HepG2 (cell line): ENCODE data around the gene FAM43A. TPM values are rescaled to one million over a fixed set of nuclear protein-coding genes. Genes with fewer than 3 reads are reported as not detected.

Experiments
- ATAC-seq: fragments of 200-7000 bp; cut with Tn5 transposase; 3 replicates; pipeline ENCODE4 v1.9.1; 2020; ENCODE audit warnings: mild to moderate bottlenecking, moderate library complexity
- BruUV-seq: library from RNA; stranded (reverse); fragments of 400-500 nt; replicated peaks from 2 replicates; lab custom pipeline; 2021; lab: Mats Ljungman, UMichigan
- CTCF ChIA-PET: fragments of 300-600 bp; formaldehyde crosslinking; extraction: SDS; loops from one replicate; lab custom pipeline; 2021; ENCODE audit warnings: low total read pairs, inconsistent platforms, low intra/inter-chr PET ratio; lab: Yijun Ruan, JAX
- POLR2A ChIA-PET: fragments of 350-600 bp; sonication (Branson Sonifier 250); formaldehyde crosslinking; loops from one replicate; lab custom pipeline; 2020; ENCODE audit warnings: antibody characterized with exemption, inconsistent platforms; lab: Yijun Ruan, JAX
- DNase-seq: peaks from one replicate; pipeline ENCODE4 v3.0.0-alpha.2; 2015; ENCODE audit warnings: low spot score
- FAIRE-seq: peaks from 3 replicates; lab custom pipeline; 2011; peaks lifted over from hg19 to GRCh38; lab: Jason Lieb, UNC
- H2AFZ ChIP-seq: one replicate; pipeline ENCODE4 v1.6.1; 2011; ENCODE audit warnings: low read length, inconsistent platforms
- H3K27ac ChIP-seq: fragments of 300-600 bp; 3 replicates; pipeline ENCODE4 v1.8.0; 2011; ENCODE audit warnings: mixed run types, mild to moderate bottlenecking, mixed read lengths, low read length, inconsistent platforms; ENCODE audit not compliant: insufficient read depth; ENCODE audit errors: extremely low read length
- H3K27me3 ChIP-seq, 2 experiments: fragments of 200-600 bp in 1 of 2; 2 replicates in 1 of 2; 3 replicates in 1 of 2; pipeline versions ENCODE4 v1.6.0 to v1.8.0; 2011; ENCODE audit warnings: low read length in 2 of 2, mild to moderate bottlenecking in 2 of 2, moderate library complexity in 2 of 2, inconsistent platforms in 1 of 2; ENCODE audit not compliant: insufficient read depth in 2 of 2, control insufficient read depth in 1 of 2
- H3K36me3 ChIP-seq, 2 experiments: fragments of 200-600 bp in 1 of 2; replicated peaks in 1 of 2; 2 replicates in 1 of 2; 3 replicates in 1 of 2; pipeline versions ENCODE4 v1.5.1 to v1.8.0; 2011; ENCODE audit warnings: low read length in 2 of 2, inconsistent platforms in 1 of 2; ENCODE audit not compliant: insufficient read depth in 2 of 2, control insufficient read depth in 1 of 2
- H3K4me1 ChIP-seq: 2 replicates; pipeline ENCODE4 v1.5.1; 2012; ENCODE audit warnings: low read length, inconsistent platforms; ENCODE audit not compliant: insufficient read depth
- H3K4me2 ChIP-seq: 2 replicates; pipeline ENCODE4 v1.6.0; 2011; ENCODE audit warnings: low read depth, low read length, inconsistent platforms
- H3K4me3 ChIP-seq, 3 experiments: fragments of 200-600 bp in 1 of 3; sonication (generic), shearing (Covaris generic) in 1 of 3; replicated peaks in 1 of 3; 2 replicates each; pipeline ENCODE4 v1.5.1; 2011 to 2016; ENCODE audit warnings: low read length in 3 of 3, inconsistent platforms in 2 of 3, low read depth in 2 of 3, mild to moderate bottlenecking in 2 of 3, control low read depth in 1 of 3, mixed read lengths in 1 of 3; ENCODE audit not compliant: insufficient read depth in 1 of 3
- H3K79me2 ChIP-seq: one replicate; pipeline ENCODE4 v1.6.1; 2011; ENCODE audit warnings: low read length, inconsistent platforms; ENCODE audit not compliant: insufficient read depth
- H3K9ac ChIP-seq: 2 replicates; pipeline ENCODE4 v1.6.0; 2011; ENCODE audit warnings: mild to moderate bottlenecking, low read depth, low read length, inconsistent platforms; ENCODE audit not compliant: insufficient read depth
- H3K9me3 ChIP-seq: 2 replicates; pipeline ENCODE4 v1.5.1; 2012; ENCODE audit warnings: mild to moderate bottlenecking, low read length
- H4K20me1 ChIP-seq: 2 replicates; pipeline ENCODE4 v1.6.0; 2011; ENCODE audit warnings: inconsistent platforms, mild to moderate bottlenecking, low read length, moderate library complexity; ENCODE audit not compliant: insufficient read depth
- HNF1A ChIP-seq, 2 experiments: sonication (generic) in 1 of 2; formaldehyde crosslinking in 1 of 2; IDR thresholded peaks; 2 replicates each; pipeline versions ENCODE4 v1.4.0 to v1.6.1; 2016 to 2020; ENCODE audit warnings: borderline replicate concordance in 1 of 2, low read depth in 1 of 2, mild to moderate bottlenecking in 1 of 2, missing genetic modification reagents in 1 of 2
- MXD3 ChIP-seq: IDR thresholded peaks from 2 replicates; pipeline ENCODE4 v1.6.1; 2016; ENCODE audit warnings: mild to moderate bottlenecking, missing biosample characterization, missing genetic modification reagents
- RFX3 ChIP-seq: IDR thresholded peaks from 2 replicates; pipeline ENCODE4 v1.6.1; 2016; ENCODE audit warnings: missing biosample characterization, missing genetic modification reagents
- ZNF605 ChIP-seq: sonication (generic); formaldehyde crosslinking; IDR thresholded peaks from 2 replicates; pipeline ENCODE4 v1.8.0; 2022; ENCODE audit warnings: mild to moderate bottlenecking, missing genetic modification reagents
- WGBS: methylation state at CpG from one replicate; pipeline ENCODE4 v1.1.6; 2017; ENCODE audit warnings: low lambda C conversion rate; 5-methylcytosine and 5-hydroxymethylcytosine counted together
- in situ Hi-C: cut with HindIII; loops from 2 replicates; pipeline ENCODE4 v1.10.0; 2017; ENCODE audit warnings: low pct_unique_long_range_greater_than_20kb; ENCODE audit not compliant: extremely low pct_ligation_motif_present
- intact Hi-C: fragments of 100-400 bp; cut with micrococcal nuclease; formaldehyde crosslinking; loops from one replicate; pipeline ENCODE4 v1.10.0; 2022; ENCODE audit not compliant: unreplicated experiment
- polyA plus RNA-seq, 8 experiments: library from polyadenylated mRNA; depleted of rRNA in 3 of 8; stranded (reverse) in 7 of 8; unstranded in 1 of 8; fragments of >200 nt; fragmentation: Illumina TruSeq in 4 of 8; extraction: Trizol in 4 of 8; gene quantifications; 2 replicates each; pipeline versions ENCODE4 v1.2.1 to v1.2.3, GENCODE V29; 2011 to 2016; ENCODE audit warnings: low read depth in 4 of 8, missing spikeins in 1 of 8, mixed read lengths in 1 of 8; ENCODE audit not compliant: insufficient read depth in 1 of 8
- total RNA-seq, 5 experiments: library from RNA; depleted of rRNA; stranded (reverse); fragments of >200 nt; fragmentation: Illumina TruSeq; extraction: Trizol; gene quantifications; 2 replicates each; pipeline ENCODE4 v1.2.3, GENCODE V29; 2016; ENCODE audit warnings: low read depth in 1 of 5
- TF ChIP-seq, protein P1 (sequence below): sonication (generic); formaldehyde crosslinking; IDR thresholded peaks from 2 replicates; pipeline ENCODE4 v1.5.1; 2020; ENCODE audit warnings: mild to moderate bottlenecking, missing genetic modification reagents, moderate library complexity

Gene FAM43A
- total and polyA plus RNA-seq, 2 of the 13 experiments (the other 11 are each of a cell fraction or from before 2014, with no cell fraction given) = 0.91 to 1.8 TPM

DNA sequence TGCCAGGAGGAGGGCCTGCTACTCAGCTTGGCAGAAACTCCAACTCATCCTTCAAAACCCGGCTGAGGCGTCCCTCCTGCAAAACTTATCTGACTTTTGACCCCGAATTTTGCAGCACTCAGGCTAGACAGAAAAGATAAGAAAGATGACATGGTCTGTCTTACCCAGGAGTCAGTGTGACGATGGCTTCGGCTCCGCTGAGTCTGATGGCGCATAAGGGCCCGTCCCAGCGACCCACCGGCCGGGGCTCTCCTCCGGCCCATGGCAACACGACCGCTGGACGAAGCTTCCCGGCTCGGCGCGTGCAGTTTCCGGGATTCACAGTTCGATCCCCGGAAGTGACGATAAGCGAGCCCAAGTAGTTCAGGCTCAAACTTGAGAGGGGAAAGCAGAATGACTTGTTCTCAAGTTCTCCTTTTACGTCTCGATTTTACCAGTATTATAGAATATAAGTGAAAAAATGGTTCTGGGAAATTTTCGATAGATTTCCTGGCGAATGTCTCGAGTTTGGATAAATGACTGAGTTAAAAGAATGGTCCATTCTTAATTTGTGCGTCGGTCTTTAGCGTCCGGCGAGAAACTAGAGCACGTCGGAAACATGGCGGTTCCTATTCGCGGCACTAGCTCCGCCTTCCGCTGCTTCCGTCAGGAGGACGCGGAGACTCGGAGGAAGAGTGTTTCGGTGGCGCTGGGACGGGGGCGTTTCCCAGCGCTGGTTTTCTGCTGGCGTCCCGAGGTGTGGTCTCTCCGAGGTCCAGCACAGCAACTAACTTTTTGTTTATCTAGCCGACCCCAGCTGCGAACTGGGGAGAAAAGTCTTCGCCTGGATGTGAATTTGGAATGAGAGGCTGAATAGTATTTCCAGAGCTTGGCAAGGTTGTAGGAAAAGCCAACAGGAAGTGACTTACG, 13.5 kb upstream of the FAM43A start, which contains the start of gene LSG1 (continued):
- TF ChIP-seq HNF1A (IDR thresholded peaks at IDR 0.05; ENCODE audit: low read depth) = peak; percentile 35; the same call in 1 of the 2 replicates
- peak; percentile 54; the same call in 1 of the 2 replicates for TF ChIP-seq HNF1A (CRISPR knock-in tag; IDR thresholded peaks at IDR 0.05; ENCODE audit: borderline replicate concordance)
- TF ChIP-seq, protein P1, sequence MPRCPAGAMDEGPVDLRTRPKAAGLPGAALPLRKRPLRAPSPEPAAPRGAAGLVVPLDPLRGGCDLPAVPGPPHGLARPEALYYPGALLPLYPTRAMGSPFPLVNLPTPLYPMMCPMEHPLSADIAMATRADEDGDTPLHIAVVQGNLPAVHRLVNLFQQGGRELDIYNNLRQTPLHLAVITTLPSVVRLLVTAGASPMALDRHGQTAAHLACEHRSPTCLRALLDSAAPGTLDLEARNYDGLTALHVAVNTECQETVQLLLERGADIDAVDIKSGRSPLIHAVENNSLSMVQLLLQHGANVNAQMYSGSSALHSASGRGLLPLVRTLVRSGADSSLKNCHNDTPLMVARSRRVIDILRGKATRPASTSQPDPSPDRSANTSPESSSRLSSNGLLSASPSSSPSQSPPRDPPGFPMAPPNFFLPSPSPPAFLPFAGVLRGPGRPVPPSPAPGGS (CRISPR knock-in tag) = peak; percentile 27; the same call in 1 of the 2 replicates
- TF ChIP-seq, all 625 proteins: peak for 243

- CTCF ChIA-PET = interaction anchor here (1.0 to 2.1 kb wide), 2 partner anchors 10 to 587 kb away, joined by 5 to 16 read pairs; no protein-coding TSS in a partner anchor
- WGBS = 38% methylated on average over 5 of the region's 5 CpGs
- POLR2A ChIA-PET = interaction anchor here (0.8 to 2.4 kb wide), 15 partner anchors 10 to 598 kb away, joined by 3 to 19 read pairs (median 4); partner anchors contain the start of genes FAM43A and XXYLT1
- Histone ChIP-seq H3K79me2 (peaks cover 19% of the 10 kb centered on the region), H3K9me3 (no peaks in the 10 kb centered on the region), H3K27ac (peak overlapping the region; percentile 81), H2AFZ (peak overlapping the region; percentile 84), H3K36me3 (peaks cover 2 to 9% of the 10 kb centered on the region in 2 experiments; a peak in 4 of 5 replicates), H3K27me3 (peaks cover 0 to 3% of the 10 kb centered on the region in 2 experiments; a peak in 1 of 5 replicates), H3K4me3 (peak overlapping the region; percentile 79 to 85 (median 84)), H3K4me1 (peaks cover 43% of the 10 kb centered on the region), H3K4me2 (peak overlapping the region; percentile 80), H4K20me1 (no peaks in the 10 kb centered on the region), H3K9ac (peak overlapping the region; percentile 76)
- TF ChIP-seq MXD3 (CRISPR knock-in tag) (no peak), ZNF605 (CRISPR knock-in tag) (0 out of 2 replicates have a peak, but pooled peaks have one; percentile 34), RFX3 (CRISPR knock-in tag) (0 out of 2 replicates have a peak, but pooled peaks have one; percentile 10)
- FAIRE-seq (no peak), ATAC-seq (no peak), DNase-seq (no peak)
- in situ Hi-C loops = loop anchor here (5.0 kb wide), 1 partner anchor 584 kb away; no protein-coding TSS in a partner anchor
- TSS peak; percentile 87 for BruUV-seq
- intact Hi-C loops = loop anchor here (2.0 kb wide), 1 partner anchor 588 kb away; no protein-coding TSS in a partner anchor
Observed at GRCh38 chr3:194672876-194673275, 12.8 kb upstream of the FAM43A start.
